ENCODE measurements around the gene TMEM250. TPM values are rescaled to one million over a fixed set of nuclear protein-coding genes. Genes with fewer than 3 reads are reported as not detected.
A peak's percentile ranks its signal among the peaks of the same experiment; 100 is the strongest.

Gene TMEM250
- total RNA-seq, 4 donors from 2014 or later = 34.3 to 59.4 (median 43.4) TPM

DNA sequence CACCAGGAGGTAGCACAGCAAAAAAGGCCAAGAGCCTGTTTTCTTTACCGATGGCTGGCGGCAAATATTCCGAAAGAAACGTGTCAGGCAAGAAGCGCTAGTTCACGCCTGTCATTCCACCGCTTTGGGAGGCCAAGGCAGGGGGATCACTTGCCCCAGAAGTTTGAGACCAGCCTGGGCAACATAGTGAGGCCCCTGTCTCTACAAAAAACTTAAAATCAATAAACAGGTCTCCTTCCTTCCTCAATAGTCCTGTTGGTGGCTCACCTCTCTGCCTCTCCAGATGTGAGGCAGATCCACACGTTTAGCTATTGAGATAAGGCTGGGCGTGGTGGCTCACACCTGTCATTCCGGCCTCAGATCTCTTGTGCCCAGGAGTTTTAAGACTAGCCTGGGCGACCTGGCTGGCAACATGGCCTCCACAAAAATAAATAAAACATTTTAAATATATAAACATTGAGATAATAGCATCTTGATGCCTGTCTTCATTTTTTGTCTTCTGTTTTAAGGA lies 1.3 kb upstream of the TMEM250 start:
- TF ChIP-seq, protein P1, sequence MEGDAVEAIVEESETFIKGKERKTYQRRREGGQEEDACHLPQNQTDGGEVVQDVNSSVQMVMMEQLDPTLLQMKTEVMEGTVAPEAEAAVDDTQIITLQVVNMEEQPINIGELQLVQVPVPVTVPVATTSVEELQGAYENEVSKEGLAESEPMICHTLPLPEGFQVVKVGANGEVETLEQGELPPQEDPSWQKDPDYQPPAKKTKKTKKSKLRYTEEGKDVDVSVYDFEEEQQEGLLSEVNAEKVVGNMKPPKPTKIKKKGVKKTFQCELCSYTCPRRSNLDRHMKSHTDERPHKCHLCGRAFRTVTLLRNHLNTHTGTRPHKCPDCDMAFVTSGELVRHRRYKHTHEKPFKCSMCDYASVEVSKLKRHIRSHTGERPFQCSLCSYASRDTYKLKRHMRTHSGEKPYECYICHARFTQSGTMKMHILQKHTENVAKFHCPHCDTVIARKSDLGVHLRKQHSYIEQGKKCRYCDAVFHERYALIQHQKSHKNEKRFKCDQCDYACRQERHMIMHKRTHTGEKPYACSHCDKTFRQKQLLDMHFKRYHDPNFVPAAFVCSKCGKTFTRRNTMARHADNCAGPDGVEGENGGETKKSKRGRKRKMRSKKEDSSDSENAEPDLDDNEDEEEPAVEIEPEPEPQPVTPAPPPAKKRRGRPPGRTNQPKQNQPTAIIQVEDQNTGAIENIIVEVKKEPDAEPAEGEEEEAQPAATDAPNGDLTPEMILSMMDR (IDR thresholded peaks at IDR 0.05) = no peak
- no peak for TF ChIP-seq POLR2A (IDR thresholded peaks at IDR 0.05)
- Histone ChIP-seq H3K9me3 (no peaks in the 10 kb centered on the region), H3K4me1 (peaks cover 30 to 52% (median 32%) of the 10 kb centered on the region in 3 donors), H3K4me3 (peak overlapping the region; percentile 71 to 95 (median 88)), H3K27me3 (peaks cover 0 to 19% (median 0%) of the 10 kb centered on the region in 4 donors), H3K36me3 (peaks cover 12 to 19% (median 15%) of the 10 kb centered on the region in 3 donors), H3K27ac (peak overlapping the region; percentile 90 to 98 (median 94))
- WGBS, 2 donors = 35 to 36% methylated on average over 11 of the region's 11 CpGs
- no peak for DNase-seq
- intact Hi-C loops (cut with DNase I) = loop anchor here (10.0 kb wide), 1 partner anchor 325 kb away; no protein-coding TSS in a partner anchor

DNA sequence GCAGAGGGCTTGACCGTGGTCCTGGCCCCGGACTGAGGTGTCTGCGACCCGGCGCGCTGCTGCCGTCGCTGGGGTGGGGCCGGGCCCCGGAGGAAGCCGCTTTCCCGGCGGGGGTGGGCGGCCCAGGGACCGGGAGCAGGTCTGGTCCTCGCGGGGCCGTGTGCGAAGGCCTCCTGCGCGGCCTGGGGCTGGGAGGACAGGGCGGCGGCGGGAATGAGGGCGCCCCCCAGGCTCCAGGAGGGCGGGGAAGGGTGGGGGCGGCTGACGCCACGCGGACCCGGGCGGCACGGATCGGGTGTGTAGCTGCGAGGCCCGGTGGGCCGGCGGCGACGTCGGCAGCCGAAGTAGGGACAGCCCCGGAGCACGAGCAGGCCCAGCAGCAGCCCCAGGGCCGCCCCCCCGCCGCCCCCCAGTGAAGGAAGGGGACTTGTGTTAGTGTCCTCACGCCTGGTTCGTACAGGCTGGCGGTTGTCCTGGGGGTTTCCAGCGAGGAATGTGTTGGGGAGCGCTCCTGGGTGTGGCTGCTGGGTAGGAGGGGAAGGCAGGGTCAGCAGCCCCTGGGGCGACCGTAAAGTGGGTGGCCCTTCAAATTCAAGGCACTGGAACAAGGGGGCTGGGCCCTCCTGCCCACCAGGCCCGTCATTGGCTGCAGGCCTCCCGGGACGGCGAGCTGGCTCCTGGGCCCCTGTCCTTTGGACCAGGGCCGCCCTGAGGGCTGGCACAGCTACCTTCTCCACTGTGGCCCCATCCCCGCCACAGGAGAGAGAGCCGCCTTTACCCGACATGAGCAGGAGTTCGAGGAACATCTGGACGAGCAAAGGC lies 597 bp upstream of the TMEM250 start:
- H3K27me3 ChIP-seq = peaks cover 0 to 12% (median 0%) of the 10 kb centered on the region in 4 donors
- peaks cover 30 to 52% (median 32%) of the 10 kb centered on the region in 3 donors for H3K4me1 ChIP-seq
- TF ChIP-seq POLR2A (IDR thresholded peaks at IDR 0.05) = peak in 1 of 4 donors; percentile 47
- TF ChIP-seq, protein P1 (IDR thresholded peaks at IDR 0.05) = peak in 2 of 6 experiments; percentile 8 to 13
- H3K9me3 ChIP-seq = no peaks in the 10 kb centered on the region
- H3K4me3 ChIP-seq = peak overlapping the region; percentile 71 to 95 (median 88)
- intact Hi-C loops (cut with DNase I) = no loop called here
- 9 to 17% methylated on average over 5 to 9 of the region's 64 CpGs for WGBS, 2 donors
- peaks cover 12 to 23% (median 15%) of the 10 kb centered on the region in 3 donors for H3K36me3 ChIP-seq
- H3K27ac ChIP-seq = peak overlapping the region; percentile 90 to 98 (median 94)
- DNase-seq = no peak

DNA sequence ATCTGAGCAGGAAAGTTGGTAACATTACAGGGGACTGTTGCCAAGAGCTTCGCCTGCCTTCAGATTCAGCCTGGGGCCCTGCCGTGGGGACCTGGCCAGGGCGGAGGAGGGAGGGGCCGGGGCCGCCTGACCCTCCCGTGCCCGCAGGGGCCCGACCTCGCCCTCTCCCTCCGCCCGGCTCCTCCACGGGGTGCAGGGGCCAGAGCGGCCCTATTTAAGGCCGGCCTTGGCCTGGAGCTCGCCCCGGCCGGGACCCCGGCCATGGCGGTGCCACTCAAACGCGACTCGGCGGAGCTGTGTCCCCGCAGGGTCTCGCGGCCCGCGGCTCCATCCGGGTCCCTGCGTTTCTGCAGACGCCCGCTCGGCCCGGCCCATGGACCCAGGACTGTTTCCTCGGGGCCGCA lies 757 bp downstream of the TMEM250 start:
- DNase-seq = no peak
- intact Hi-C loops (cut with DNase I) = no loop called here

GRCh38 chr9:136117291-136117915 lies 1.3 kb downstream of the TMEM250 start:
- DNase-seq = no peak
- H3K4me3 ChIP-seq = peak overlapping the region; percentile 71 to 95 (median 88)
- intact Hi-C loops (cut with DNase I) = no loop called here

More for the DNA sequence above, 757 bp downstream of the TMEM250 start:
- 0 to 1% methylated on average over 1 to 17 of the region's 36 CpGs for WGBS, 2 donors
- peaks cover 12 to 30% (median 15%) of the 10 kb centered on the region in 3 donors for H3K36me3 ChIP-seq
- H3K9me3 ChIP-seq = no peaks in the 10 kb centered on the region
- TF ChIP-seq, protein P1 (IDR thresholded peaks at IDR 0.05) = peak in 1 of 6 experiments; percentile 17
- TF ChIP-seq POLR2A (IDR thresholded peaks at IDR 0.05) = no peak
- peaks cover 28 to 50% (median 30%) of the 10 kb centered on the region in 3 donors for H3K4me1 ChIP-seq
- H3K27ac ChIP-seq = peak overlapping the region; percentile 90 to 98 (median 94)
- H3K27me3 ChIP-seq = no peaks in the 10 kb centered on the region
- peak overlapping the region; percentile 71 to 95 (median 88) for H3K4me3 ChIP-seq

More at GRCh38 chr9:136117291-136117915, 1.3 kb downstream of the TMEM250 start:
- peaks cover 23 to 50% (median 31%) of the 10 kb centered on the region in 3 donors for H3K4me1 ChIP-seq
- WGBS, 2 donors = 4 to 50% methylated on average over 2 to 4 of the region's 23 CpGs
- no peak for TF ChIP-seq POLR2A (IDR thresholded peaks at IDR 0.05)
- TF ChIP-seq, protein P1 (IDR thresholded peaks at IDR 0.05) = no peak
- H3K27me3 ChIP-seq = no peaks in the 10 kb centered on the region
- H3K9me3 ChIP-seq = no peaks in the 10 kb centered on the region
- peaks cover 12 to 30% (median 15%) of the 10 kb centered on the region in 3 donors for H3K36me3 ChIP-seq
- peak overlapping the region; percentile 90 to 98 (median 94) for H3K27ac ChIP-seq
